ENCODE results near the gene MINK1.

DNA sequence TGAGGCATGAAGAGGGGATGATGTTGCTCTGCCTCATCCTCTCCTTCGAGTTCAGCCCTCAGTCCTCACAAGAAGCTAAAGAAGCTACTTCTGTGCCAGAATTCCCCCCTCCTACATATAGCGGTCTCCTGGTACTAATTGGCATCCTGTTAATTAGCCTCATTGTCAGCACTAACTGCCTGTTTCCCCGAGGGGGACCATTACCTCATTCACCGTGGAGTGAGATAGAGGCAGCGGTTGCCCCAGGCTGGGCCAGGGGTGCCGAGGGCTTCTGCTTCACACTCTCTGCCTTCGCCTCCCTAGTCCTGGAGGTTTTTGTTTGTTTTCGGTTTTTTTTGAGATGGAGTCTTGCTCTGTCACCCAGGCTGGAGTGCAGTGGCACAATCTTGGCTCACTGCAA lies 5.7 kb upstream of the MINK1 start:
- TF ChIP-seq SP1 (IDR thresholded peaks at IDR 0.05) (no peak), BHLHE40 (IDR thresholded peaks at IDR 0.05; ENCODE audit: borderline replicate concordance) (no peak), FOXM1 (IDR thresholded peaks at IDR 0.05; ENCODE audit: borderline replicate concordance) (no peak), ARNT (IDR thresholded peaks at IDR 0.05) (no peak)
